ENCODE results near the gene TSPEAR. TPM values are rescaled to one million over a fixed set of nuclear protein-coding genes. Genes with fewer than 3 reads are reported as not detected.

The TSPEAR gene
- total and polyA plus RNA-seq, 9 of the 15 experiments (the other 6 are each of a cell fraction or from before 2014, with no cell fraction given), result not detected

GRCh38 chr21:44594406-44594916 is 116.9 kb downstream of the TSPEAR start (continued):
- TF ChIP-seq PRDM10 (IDR thresholded peaks at IDR 0.05; ENCODE audit: partially characterized antibody) (peak; percentile 24), NFYB (IDR thresholded peaks at IDR 0.05; ENCODE audit: extremely low read depth, insufficient read length) (no peak), PKNOX1 (IDR thresholded peaks at IDR 0.05) (0 out of 2 replicates have a peak, but pooled peaks have one; percentile 6), ZBTB11 (CRISPR knock-in tag; IDR thresholded peaks at IDR 0.05) (no peak), RB1 (IDR thresholded peaks at IDR 0.05; ENCODE audit: low read depth) (0 out of 2 replicates have a peak, but pooled peaks have one; percentile 22), GATAD2B (IDR thresholded peaks at IDR 0.05; ENCODE audit: borderline replicate concordance) (no peak), HBP1 (CRISPR knock-in tag; IDR thresholded peaks at IDR 0.05) (no peak), HSF4 (CRISPR knock-in tag; IDR thresholded peaks at IDR 0.05; ENCODE audit: borderline replicate concordance) (no peak), ZNF551 (CRISPR knock-in tag; IDR thresholded peaks at IDR 0.05) (no peak), CEBPG (CRISPR knock-in tag; IDR thresholded peaks at IDR 0.05) (no peak), CEBPG (tag; conservative IDR thresholded peaks at IDR 0.05 in 1 of 2, IDR thresholded peaks at IDR 0.05 in 1 of 2) (0 out of 4 replicates have a peak, but pooled peaks of 1 of the 2 experiments have one; percentile 1), ZHX1 (conservative IDR thresholded peaks at IDR 0.05; ENCODE audit: low read length) (no peak), ETS2 (tag; IDR thresholded peaks at IDR 0.05; ENCODE audit: borderline replicate concordance, poor library complexity, severe bottlenecking) (no peak), ZNF384 (IDR thresholded peaks at IDR 0.05; ENCODE audit: low read depth, low read length) (no peak)
